Body of pancreas (tissue), 4 donors: Measurements from ENCODE around the gene RPL7L1. TPM values are rescaled to one million over a fixed set of nuclear protein-coding genes. Genes with fewer than 3 reads are reported as not detected.

Source experiments
- ATAC-seq: fragments of 150-250 bp; one replicate; pipeline ENCODE4 v1.9.1; 2016
- DNase-seq, 4 donors: peaks; one replicate each; pipeline ENCODE4 v3.0.0-alpha.2; 2019
- H3K27ac ChIP-seq, 4 donors: fragments of 200-600 bp; sonication (generic); 1 replicate in 3 of 4; 2 replicates in 1 of 4; pipeline versions ENCODE4 v1.5.1 to v1.6.1; 2016 to 2019; ENCODE audit warnings: mild to moderate bottlenecking in 1 of 4, mixed read lengths in 1 of 4, moderate library complexity in 1 of 4
- H3K27me3 ChIP-seq, 2 donors: fragments of 200-600 bp; sonication (generic); one replicate each; pipeline ENCODE4 v1.6.0; 2016; ENCODE audit warnings: mild to moderate bottlenecking in 1 of 2
- H3K36me3 ChIP-seq, 2 donors: fragments of 200-600 bp; sonication (generic); replicated peaks in 1 of 2; 2 replicates each; pipeline ENCODE4 v1.5.1; 2016; ENCODE audit warnings: low read depth in 2 of 2; ENCODE audit not compliant: insufficient read depth in 1 of 2
- H3K4me1 ChIP-seq: fragments of 200-600 bp; sonication (generic); one replicate; pipeline ENCODE4 v1.6.0; 2016
- H3K4me3 ChIP-seq, 2 donors: fragments of 200-600 bp; sonication (generic); 1 replicate in 1 of 2; 2 replicates in 1 of 2; pipeline ENCODE4 v1.5.1; 2016 to 2019
- H3K9me3 ChIP-seq, 3 donors: fragments of 200-600 bp; sonication (generic); 1 replicate in 2 of 3; 2 replicates in 1 of 3; pipeline ENCODE4 v1.5.1; 2016
- POLR2A ChIP-seq, 3 donors: fragments of 450-650 bp; IDR thresholded peaks; one replicate each; pipeline ENCODE4 v1.6.1; 2016; ENCODE audit warnings: antibody characterized with exemption in 3 of 3, mild to moderate bottlenecking in 2 of 3
- WGBS, 2 donors: methylation state at CpG; one replicate each; pipeline ENCODE4 v1.1.5; 2017; 5-methylcytosine and 5-hydroxymethylcytosine counted together
- intact Hi-C: fragments of 100-400 bp; cut with DNase I; formaldehyde crosslinking; loops from one replicate; pipeline ENCODE4 v1.15.1; 2023
- total RNA-seq, 2 donors: library from RNA; depleted of rRNA; stranded (reverse); fragments of >200 nt; gene quantifications; one replicate each; pipeline ENCODE4 v1.1.0, GENCODE V29; 2016
- TF ChIP-seq, protein P1 (sequence below), 7 experiments: fragments of 450-650 bp in 4 of 7; fragments of 200-600 bp in 3 of 7; sonication (generic) in 3 of 7; IDR thresholded peaks; one replicate each; pipeline ENCODE4 v1.5.1; 2016 to 2019; ENCODE audit warnings: antibody characterized with exemption in 7 of 7

Gene RPL7L1
- total RNA-seq, 2 donors from 2014 or later, result 42.2 to 56.3 TPM

DNA sequence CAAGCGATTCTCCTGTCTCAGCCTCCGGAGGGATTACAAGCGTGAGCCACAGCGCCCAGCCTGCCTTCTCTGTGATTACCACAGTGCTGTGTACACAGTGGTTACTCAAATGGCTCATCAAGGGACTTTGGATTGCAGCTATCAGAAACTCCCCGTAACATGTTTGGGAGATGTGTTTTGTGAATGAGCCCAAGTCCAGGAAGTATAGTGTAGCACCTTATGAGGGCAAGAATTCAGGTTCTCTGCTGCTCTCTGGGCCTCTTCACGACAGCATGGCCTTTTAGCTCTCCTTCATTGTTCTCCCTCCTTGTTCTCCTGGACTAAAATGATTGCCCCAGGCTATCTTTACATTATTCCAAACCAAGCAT is 34.1 kb upstream of the RPL7L1 start:
- Histone ChIP-seq H3K4me1 (peaks cover 5% of the 10 kb centered on the region), H3K9me3 (no peaks in the 10 kb centered on the region), H3K27me3 (no peaks in the 10 kb centered on the region), H3K4me3 (no peak overlapping the region), H3K36me3 (no peaks in the 10 kb centered on the region), H3K27ac (no peak overlapping the region)
- no peak for ATAC-seq
- TF ChIP-seq POLR2A (IDR thresholded peaks at IDR 0.05), result no peak
- WGBS, 2 donors, result 91 to 96% methylated on average over 2 to 6 of the region's 6 CpGs
- intact Hi-C loops, result no loop called here
- DNase-seq, result no peak

- TF ChIP-seq POLR2A (IDR thresholded peaks at IDR 0.05), result no peak
- TF ChIP-seq, protein P1, sequence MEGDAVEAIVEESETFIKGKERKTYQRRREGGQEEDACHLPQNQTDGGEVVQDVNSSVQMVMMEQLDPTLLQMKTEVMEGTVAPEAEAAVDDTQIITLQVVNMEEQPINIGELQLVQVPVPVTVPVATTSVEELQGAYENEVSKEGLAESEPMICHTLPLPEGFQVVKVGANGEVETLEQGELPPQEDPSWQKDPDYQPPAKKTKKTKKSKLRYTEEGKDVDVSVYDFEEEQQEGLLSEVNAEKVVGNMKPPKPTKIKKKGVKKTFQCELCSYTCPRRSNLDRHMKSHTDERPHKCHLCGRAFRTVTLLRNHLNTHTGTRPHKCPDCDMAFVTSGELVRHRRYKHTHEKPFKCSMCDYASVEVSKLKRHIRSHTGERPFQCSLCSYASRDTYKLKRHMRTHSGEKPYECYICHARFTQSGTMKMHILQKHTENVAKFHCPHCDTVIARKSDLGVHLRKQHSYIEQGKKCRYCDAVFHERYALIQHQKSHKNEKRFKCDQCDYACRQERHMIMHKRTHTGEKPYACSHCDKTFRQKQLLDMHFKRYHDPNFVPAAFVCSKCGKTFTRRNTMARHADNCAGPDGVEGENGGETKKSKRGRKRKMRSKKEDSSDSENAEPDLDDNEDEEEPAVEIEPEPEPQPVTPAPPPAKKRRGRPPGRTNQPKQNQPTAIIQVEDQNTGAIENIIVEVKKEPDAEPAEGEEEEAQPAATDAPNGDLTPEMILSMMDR (IDR thresholded peaks at IDR 0.05), result no peak
- H3K27ac ChIP-seq, result no peak overlapping the region
- intact Hi-C loops, result no loop called here
- no peaks in the 10 kb centered on the region for H3K9me3 ChIP-seq
- H3K4me1 ChIP-seq, result peaks cover 5% of the 10 kb centered on the region
- H3K27me3 ChIP-seq, result no peaks in the 10 kb centered on the region
- DNase-seq, result no peak
- WGBS, 2 donors, result 94 to 100% methylated on average over 2 of the region's 2 CpGs
- no peak overlapping the region for H3K4me3 ChIP-seq
- no peak for ATAC-seq
- no peaks in the 10 kb centered on the region for H3K36me3 ChIP-seq
These were observed 32.9 kb upstream of the RPL7L1 start for GRCh38 chr6:42846505-42846904.

DNA sequence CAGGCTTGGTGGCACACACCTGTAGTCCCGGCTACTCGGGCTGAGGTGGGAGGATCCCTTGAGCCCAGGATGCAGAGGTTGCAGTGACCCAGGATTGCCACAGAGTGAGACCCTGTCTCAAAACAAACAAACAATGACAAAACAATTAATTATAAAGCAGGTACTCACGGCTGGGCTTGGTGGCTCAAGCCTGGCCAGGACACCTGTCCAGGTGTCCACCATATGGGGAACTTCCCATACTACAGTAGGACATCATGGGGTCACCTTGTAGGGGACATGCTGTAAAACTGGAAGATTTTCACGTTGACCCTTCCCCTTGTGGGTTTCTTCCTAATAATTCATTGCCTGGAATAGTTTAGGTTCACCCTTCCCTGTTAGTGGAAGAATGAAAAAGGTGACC is 30.7 kb upstream of the RPL7L1 start:
- Histone ChIP-seq H3K36me3 (peaks cover 0 to 9% of the 10 kb centered on the region in 2 donors), H3K27ac (no peak overlapping the region), H3K9me3 (no peaks in the 10 kb centered on the region), H3K4me3 (no peak overlapping the region), H3K4me1 (peaks cover 5% of the 10 kb centered on the region), H3K27me3 (no peaks in the 10 kb centered on the region)
- ATAC-seq (no peak), DNase-seq (peak in 1 of 4 donors; percentile 38)
- intact Hi-C loops, result no loop called here
- TF ChIP-seq, protein P1 (IDR thresholded peaks at IDR 0.05), result no peak
- TF ChIP-seq POLR2A (IDR thresholded peaks at IDR 0.05), result no peak
- 56 to 61% methylated on average over 4 of the region's 4 CpGs for WGBS, 2 donors

- Histone ChIP-seq H3K9me3 (no peaks in the 10 kb centered on the region), H3K27ac (no peak overlapping the region), H3K4me1 (peaks cover 5% of the 10 kb centered on the region), H3K36me3 (peaks cover 0 to 24% of the 10 kb centered on the region in 2 donors), H3K27me3 (no peaks in the 10 kb centered on the region), H3K4me3 (no peak overlapping the region)
- intact Hi-C loops, result loop anchor here (10.0 kb wide), 1 partner anchor 177 kb away; no protein-coding TSS in a partner anchor
- no peak for TF ChIP-seq POLR2A (IDR thresholded peaks at IDR 0.05)
- TF ChIP-seq, protein P1 (IDR thresholded peaks at IDR 0.05), result no peak
- 97 to 100% methylated on average over 2 of the region's 2 CpGs for WGBS, 2 donors
- ATAC-seq (no peak), DNase-seq (no peak)
These were observed 27.8 kb upstream of the RPL7L1 start for GRCh38 chr6:42851599-42851998.

GRCh38 chr6:42860036-42860435 is 19.4 kb upstream of the RPL7L1 start:
- intact Hi-C loops, result no loop called here
- Histone ChIP-seq H3K4me3 (no peak overlapping the region), H3K27ac (no peak overlapping the region), H3K9me3 (no peaks in the 10 kb centered on the region), H3K4me1 (no peaks in the 10 kb centered on the region), H3K27me3 (no peaks in the 10 kb centered on the region), H3K36me3 (peaks cover 14 to 52% of the 10 kb centered on the region in 2 donors)
- no peak for DNase-seq
- TF ChIP-seq POLR2A (IDR thresholded peaks at IDR 0.05), result no peak
- TF ChIP-seq, protein P1 (IDR thresholded peaks at IDR 0.05), result no peak
- WGBS, 2 donors, result 90 to 97% methylated on average over 1 of the region's 1 CpG
- no peak for ATAC-seq
